Measurements from ENCODE around the gene DNAJC3. TPM values are rescaled to one million over a fixed set of nuclear protein-coding genes. Genes with fewer than 3 reads are reported as not detected.

Gene DNAJC3
- total RNA-seq, 1 donor from 2014 or later, result 51.7 TPM

GRCh38 chr13:95791084-95791722, 114.3 kb downstream of the DNAJC3 start:
- H3K27ac Mint-ChIP-seq (ENCODE audit: unreplicated experiment), result no peak overlapping the region
- DNase-seq (ENCODE audit: low read depth) (no peak), FAIRE-seq (no peak)
- Histone ChIP-seq H3K4me1 (ENCODE audit: insufficient read depth, low read length) (no peaks in the 10 kb centered on the region), H2AFZ (ENCODE audit: low read depth, low read length) (no peak overlapping the region), H3K79me2 (ENCODE audit: insufficient read depth, low read length) (no peaks in the 10 kb centered on the region), H3K4me3 (ENCODE audit: insufficient read depth, low read depth, low read length) (no peak overlapping the region), H3K27ac (ENCODE audit: low read depth, low read length) (no peak overlapping the region), H3K9ac (ENCODE audit: low read length) (no peak overlapping the region), H3K4me2 (ENCODE audit: low read length) (no peak overlapping the region), H3K9me3 (ENCODE audit: insufficient read depth, low read depth, low read length) (no peaks in the 10 kb centered on the region), H4K20me1 (ENCODE audit: insufficient read depth, low read length) (no peaks in the 10 kb centered on the region), H3K27me3 (ENCODE audit: insufficient read depth, low read length) (no peaks in the 10 kb centered on the region), H3K36me3 (ENCODE audit: insufficient read depth, low read length) (peaks cover 18% of the 10 kb centered on the region)
- H3K4me3 Mint-ChIP-seq (ENCODE audit: unreplicated experiment), result no peak overlapping the region
- peaks cover 4% of the 10 kb centered on the region for H3K4me1 Mint-ChIP-seq (ENCODE audit: low read depth, unreplicated experiment)
- H3K27me3 Mint-ChIP-seq (ENCODE audit: low read depth, unreplicated experiment), result no peaks in the 10 kb centered on the region
- H3K36me3 Mint-ChIP-seq (ENCODE audit: low read depth, unreplicated experiment), result peaks cover 38% of the 10 kb centered on the region
- no peak for TF ChIP-seq CTCF (IDR thresholded peaks at IDR 0.05; ENCODE audit: insufficient read depth, low read depth, low read length)
- TF ChIP-seq EZH2 (IDR thresholded peaks at IDR 0.05; ENCODE audit: insufficient read depth, low read length), result no peak
- H3K9me3 Mint-ChIP-seq (ENCODE audit: unreplicated experiment), result no peaks in the 10 kb centered on the region

GRCh38 chr13:95793018-95793555, 116.1 kb downstream of the DNAJC3 start:
- no peaks in the 10 kb centered on the region for H4K20me1 ChIP-seq (ENCODE audit: insufficient read depth, low read length)
- no peaks in the 10 kb centered on the region for H3K9me3 ChIP-seq (ENCODE audit: insufficient read depth, low read depth, low read length)
- H3K4me2 ChIP-seq (ENCODE audit: low read length), result no peak overlapping the region
- Mint-ChIP-seq H3K4me3 (ENCODE audit: unreplicated experiment) (no peak overlapping the region), H3K4me1 (ENCODE audit: low read depth, unreplicated experiment) (peaks cover 4% of the 10 kb centered on the region), H3K27ac (ENCODE audit: unreplicated experiment) (peak overlapping the region; percentile 66), H3K27me3 (ENCODE audit: low read depth, unreplicated experiment) (no peaks in the 10 kb centered on the region), H3K36me3 (ENCODE audit: low read depth, unreplicated experiment) (peaks cover 37% of the 10 kb centered on the region), H3K9me3 (ENCODE audit: unreplicated experiment) (no peaks in the 10 kb centered on the region)
- no peak overlapping the region for H3K4me3 ChIP-seq (ENCODE audit: insufficient read depth, low read depth, low read length)
- peaks cover 17% of the 10 kb centered on the region for H3K36me3 ChIP-seq (ENCODE audit: insufficient read depth, low read length)
- DNase-seq (ENCODE audit: low read depth), result peak; percentile 26
- no peak overlapping the region for H2AFZ ChIP-seq (ENCODE audit: low read depth, low read length)
- TF ChIP-seq CTCF (IDR thresholded peaks at IDR 0.05; ENCODE audit: insufficient read depth, low read depth, low read length) (no peak), EZH2 (IDR thresholded peaks at IDR 0.05; ENCODE audit: insufficient read depth, low read length) (no peak)
- FAIRE-seq, result no peak
- no peak overlapping the region for H3K9ac ChIP-seq (ENCODE audit: low read length)
- no peak overlapping the region for H3K27ac ChIP-seq (ENCODE audit: low read depth, low read length)
- H3K27me3 ChIP-seq (ENCODE audit: insufficient read depth, low read length), result no peaks in the 10 kb centered on the region
- no peaks in the 10 kb centered on the region for H3K79me2 ChIP-seq (ENCODE audit: insufficient read depth, low read length)
- no peaks in the 10 kb centered on the region for H3K4me1 ChIP-seq (ENCODE audit: insufficient read depth, low read length)

GRCh38 chr13:95793781-95794180, 116.8 kb downstream of the DNAJC3 start:
- Histone ChIP-seq H3K4me1 (ENCODE audit: insufficient read depth, low read length) (no peaks in the 10 kb centered on the region), H3K27me3 (ENCODE audit: insufficient read depth, low read length) (no peaks in the 10 kb centered on the region), H3K4me2 (ENCODE audit: low read length) (no peak overlapping the region), H3K4me3 (ENCODE audit: insufficient read depth, low read depth, low read length) (no peak overlapping the region), H3K9me3 (ENCODE audit: insufficient read depth, low read depth, low read length) (no peaks in the 10 kb centered on the region), H3K36me3 (ENCODE audit: insufficient read depth, low read length) (peaks cover 17% of the 10 kb centered on the region), H3K9ac (ENCODE audit: low read length) (no peak overlapping the region), H3K79me2 (ENCODE audit: insufficient read depth, low read length) (no peaks in the 10 kb centered on the region), H3K27ac (ENCODE audit: low read depth, low read length) (no peak overlapping the region), H2AFZ (ENCODE audit: low read depth, low read length) (no peak overlapping the region), H4K20me1 (ENCODE audit: insufficient read depth, low read length) (no peaks in the 10 kb centered on the region)
- H3K27me3 Mint-ChIP-seq (ENCODE audit: low read depth, unreplicated experiment), result no peaks in the 10 kb centered on the region
- no peak for TF ChIP-seq EZH2 (IDR thresholded peaks at IDR 0.05; ENCODE audit: insufficient read depth, low read length)
- no peak for TF ChIP-seq CTCF (IDR thresholded peaks at IDR 0.05; ENCODE audit: insufficient read depth, low read depth, low read length)
- H3K4me1 Mint-ChIP-seq (ENCODE audit: low read depth, unreplicated experiment), result peaks cover 4% of the 10 kb centered on the region
- no peaks in the 10 kb centered on the region for H3K9me3 Mint-ChIP-seq (ENCODE audit: unreplicated experiment)
- H3K36me3 Mint-ChIP-seq (ENCODE audit: low read depth, unreplicated experiment), result peaks cover 36% of the 10 kb centered on the region
- no peak overlapping the region for H3K4me3 Mint-ChIP-seq (ENCODE audit: unreplicated experiment)
- FAIRE-seq, result no peak
- H3K27ac Mint-ChIP-seq (ENCODE audit: unreplicated experiment), result no peak overlapping the region
- DNase-seq (ENCODE audit: low read depth), result no peak
